Pancreas (tissue), 10 donors: Measurements from ENCODE around the gene DSCAML1. TPM values are rescaled to one million over a fixed set of nuclear protein-coding genes. Genes with fewer than 3 reads are reported as not detected.

ENCODE experiments used
- ATAC-seq, 4 donors: fragments of 200-7000 bp; cut with Tn5 transposase; one replicate each; pipeline versions ENCODE4 v1.8.0 to v1.9.1; 2020; ENCODE audit warnings: mild to moderate bottlenecking in 4 of 4, moderate library complexity in 4 of 4
- DNase-seq, 6 donors: peaks; one replicate each; pipeline ENCODE4 v3.0.0-alpha.2; 2020
- FAIRE-seq: peaks from 2 replicates; lab custom pipeline; 2012; peaks lifted over from hg19 to GRCh38; lab: Jason Lieb, UNC
- H3K27ac ChIP-seq, 4 donors: fragments of 200-600 bp; sonication (generic); 1 replicate in 3 of 4; 2 replicates in 1 of 4; pipeline versions ENCODE4 v1.5.0 to v1.8.0; 2020
- H3K27me3 ChIP-seq, 4 donors: fragments of 200-600 bp; one replicate each; pipeline ENCODE4 v1.8.0; 2021
- H3K36me3 ChIP-seq, 3 donors: fragments of 200-600 bp; sonication (generic) in 1 of 3; one replicate each; pipeline versions ENCODE4 v1.5.0 to v1.8.0; 2020 to 2021
- H3K4me1 ChIP-seq, 3 donors: fragments of 200-600 bp; one replicate each; pipeline ENCODE4 v1.8.0; 2021
- H3K4me3 ChIP-seq, 4 donors: fragments of 200-600 bp; sonication (generic) in 2 of 4; one replicate each; pipeline versions ENCODE4 v1.5.0 to v1.8.0; 2020 to 2021
- H3K9me3 ChIP-seq, 4 donors: fragments of 200-600 bp; one replicate each; pipeline ENCODE4 v1.8.0; 2021
- CTCF ChIP-seq, 4 donors: fragments of 200-600 bp; sonication (generic) in 3 of 4; IDR thresholded peaks; one replicate each; pipeline versions ENCODE4 v1.5.0 to v1.8.0; 2021; ENCODE audit warnings: antibody characterized with exemption in 4 of 4
- WGBS, 2 donors: extraction: QIAGEN DNeasy Blood & Tissue Kit; methylation state at CpG; one replicate each; pipeline ENCODE4 v1.1.7; 2013; 5-methylcytosine and 5-hydroxymethylcytosine counted together
- intact Hi-C, 3 donors: fragments of 100-400 bp; cut with DNase I; formaldehyde crosslinking; loops; one replicate each; pipeline versions ENCODE4 v1.11.1 to v1.14.2; 2022
- polyA plus RNA-seq, 2 donors: library from polyadenylated mRNA; stranded (reverse); fragments of 200-250 nt; gene quantifications; one replicate each; pipeline ENCODE4 v1.2.3, GENCODE V29; 2013
- total RNA-seq, 6 donors: library from RNA; stranded (reverse); fragmentation: NEBNext Ultra II Directional in 4 of 6; extraction: Animal tissue kit (Norgen Biotek cat#: 25700) in 4 of 6; gene quantifications; one replicate each; pipeline versions ENCODE4 v1.2.1 to v1.2.4, GENCODE V29; 2021 to 2023
- donor health status: healthy with polysubstance abuse.
- donor health status: DM: no; HTN: no; CAD: no; lungs with moderate emphysema.
- donor health status: DM: no; HTN: no; CAD: no.
- donor health status: control.
- donor health status: control.
- donor health status: Bipolar disorder and iron deficiency.
- donor health status: DM: yes; HTN: yes; CAD: no.
- donor health status: DM: no; HTN: no; CAD: no.
- donor health status: DM: no; HTN: no; CAD: no.
- donor health status: DM: yes; HTN: yes; CAD: no.

The DSCAML1 gene
- total and polyA plus RNA-seq, 8 donors: 0.69 to 2.7 (median 1.8) TPM

- 32 to 38% methylated on average over 10 of the region's 10 CpGs for WGBS, 2 donors
Observed at GRCh38 chr11:117826190-117826570, 29.2 kb upstream of the DSCAML1 start.

GRCh38 chr11:117825538-117826189, 28.6 kb upstream of the DSCAML1 start:
- intact Hi-C loops: no loop called here

More at GRCh38 chr11:117826190-117826570, 29.2 kb upstream of the DSCAML1 start:
- DNase-seq: peak in 3 of 6 donors; percentile 7 to 26 (median 16)
- ATAC-seq: no peak
- Histone ChIP-seq H3K27ac (peak overlapping the region in 3 of 4 donors; percentile 73 to 91 (median 89)), H3K27me3 (no peaks in the 10 kb centered on the region), H3K4me1 (peaks cover 0 to 12% (median 7%) of the 10 kb centered on the region in 3 donors), H3K4me3 (peak overlapping the region in 1 of 4 donors; percentile 21), H3K9me3 (no peaks in the 10 kb centered on the region), H3K36me3 (no peaks in the 10 kb centered on the region)
- intact Hi-C loops: no loop called here
- FAIRE-seq: no peak
- no peak for TF ChIP-seq CTCF (IDR thresholded peaks at IDR 0.05)

GRCh38 chr11:117824571-117825537, 27.8 kb upstream of the DSCAML1 start, which contains the start of gene FXYD2:
TSS of gene FXYD2 (minus strand) at chr11:117824744. CDS start at chr11:117824678, 66 bp downstream.
- no peak for FAIRE-seq
- peak; percentile 13 to 60 (median 35) for ATAC-seq

More at GRCh38 chr11:117825538-117826189, 28.6 kb upstream of the DSCAML1 start:
- Histone ChIP-seq H3K27ac (peak overlapping the region; percentile 59 to 91 (median 81)), H3K9me3 (no peaks in the 10 kb centered on the region), H3K27me3 (no peaks in the 10 kb centered on the region), H3K4me1 (peaks cover 0 to 12% (median 7%) of the 10 kb centered on the region in 3 donors), H3K4me3 (peak overlapping the region in 2 of 4 donors; percentile 21 to 39), H3K36me3 (no peaks in the 10 kb centered on the region)
- WGBS, 2 donors: 71 to 74% methylated on average over 8 of the region's 8 CpGs
- ATAC-seq (no peak), FAIRE-seq (no peak), DNase-seq (peak in 4 of 6 donors; percentile 11 to 49 (median 19))
- TF ChIP-seq CTCF (IDR thresholded peaks at IDR 0.05): no peak

GRCh38 chr11:117823946-117824420, 27.0 kb upstream of the DSCAML1 start:
- Histone ChIP-seq H3K4me1 (peaks cover 0 to 8% (median 3%) of the 10 kb centered on the region in 3 donors), H3K27ac (peak overlapping the region; percentile 59 to 91 (median 82)), H3K27me3 (no peaks in the 10 kb centered on the region), H3K36me3 (no peaks in the 10 kb centered on the region), H3K4me3 (peak overlapping the region in 3 of 4 donors; percentile 34 to 43 (median 39)), H3K9me3 (no peaks in the 10 kb centered on the region)
- peak in 3 of 4 donors; percentile 1 to 2 (median 1) for ATAC-seq
- no peak for TF ChIP-seq CTCF (IDR thresholded peaks at IDR 0.05)
- 46 to 47% methylated on average over 13 of the region's 13 CpGs for WGBS, 2 donors
- FAIRE-seq: no peak
- peak in 3 of 6 donors; percentile 18 to 58 (median 30) for DNase-seq
- intact Hi-C loops: no loop called here

More at GRCh38 chr11:117824571-117825537, 27.8 kb upstream of the DSCAML1 start, which contains the start of gene FXYD2:
- no peaks in the 10 kb centered on the region for H3K9me3 ChIP-seq
- 34 to 42% methylated on average over 21 to 22 of the region's 22 CpGs for whole genome bisulfite sequencing, 2 donors
- intact Hi-C loops: no loop called here
- TF ChIP-seq CTCF (IDR thresholded peaks at IDR 0.05): no peak
- DNase-seq: peak in 5 of 6 donors; percentile 46 to 73 (median 59)
- H3K4me1 ChIP-seq: peaks cover 0 to 12% (median 7%) of the 10 kb centered on the region in 3 donors
- H3K27me3 ChIP-seq: no peaks in the 10 kb centered on the region
- H3K36me3 ChIP-seq: no peaks in the 10 kb centered on the region
- H3K27ac ChIP-seq: peak within 1 kb of the TSS; percentile 59 to 91 (median 82)
- H3K4me3 ChIP-seq: peak within 1 kb of the TSS in 3 of 4 donors; percentile 34 to 43 (median 39)
